NT2/D1 (cell line): ENCODE data around the gene NLE1.

Experiments
- SUZ12 ChIP-seq: IDR thresholded peaks from 2 replicates; pipeline ENCODE4 v1.6.1; 2011; ENCODE audit not compliant: insufficient read length, insufficient read depth; ENCODE audit errors: extremely low read depth
- YY1 ChIP-seq: IDR thresholded peaks from 2 replicates; pipeline ENCODE4 v1.6.1; 2011; ENCODE audit not compliant: insufficient read length, insufficient read depth
- ZNF274 ChIP-seq: IDR thresholded peaks from 2 replicates; pipeline ENCODE4 v1.6.1; 2011; ENCODE audit warnings: mild to moderate bottlenecking, low read depth, low read length

DNA sequence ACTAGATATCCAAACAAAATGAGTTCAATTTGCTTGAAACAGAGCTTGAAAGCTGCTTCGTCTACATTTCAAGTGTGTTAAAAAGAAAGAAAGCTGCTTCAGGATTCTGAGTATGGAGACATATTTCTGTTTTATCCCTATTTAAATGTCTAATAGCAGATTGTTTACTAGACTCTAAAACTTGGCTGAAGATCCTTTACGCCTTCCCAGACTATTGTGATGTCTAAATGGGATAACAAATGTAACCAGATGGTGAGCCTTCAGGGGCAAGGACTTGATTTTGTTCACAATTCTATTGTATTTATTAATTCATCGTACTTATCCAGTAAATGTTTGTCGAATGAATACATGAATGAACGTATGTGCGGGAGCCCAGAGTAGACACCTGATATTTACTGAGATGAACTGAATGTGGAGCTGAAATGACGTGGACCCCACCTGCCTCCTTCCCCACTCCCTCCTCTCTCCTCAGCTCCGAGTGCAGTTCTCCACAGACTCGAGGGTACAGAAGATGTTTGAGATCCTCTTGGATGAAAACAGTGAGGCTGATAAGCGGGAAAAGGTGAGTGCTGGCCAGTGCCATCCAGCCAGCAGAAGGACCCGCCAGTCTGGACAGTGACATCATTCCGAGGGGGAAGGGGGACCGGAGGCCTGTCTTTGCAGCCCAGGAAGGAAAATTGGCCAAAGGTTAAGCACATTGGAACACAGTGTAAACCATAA lies 10.5 kb upstream of the NLE1 start:
- TF ChIP-seq ZNF274, result no peak
- no peak for TF ChIP-seq SUZ12
- TF ChIP-seq YY1, result no peak
